ENCODE measurements around the gene GIMAP4.

GIMAP4 gene

DNA sequence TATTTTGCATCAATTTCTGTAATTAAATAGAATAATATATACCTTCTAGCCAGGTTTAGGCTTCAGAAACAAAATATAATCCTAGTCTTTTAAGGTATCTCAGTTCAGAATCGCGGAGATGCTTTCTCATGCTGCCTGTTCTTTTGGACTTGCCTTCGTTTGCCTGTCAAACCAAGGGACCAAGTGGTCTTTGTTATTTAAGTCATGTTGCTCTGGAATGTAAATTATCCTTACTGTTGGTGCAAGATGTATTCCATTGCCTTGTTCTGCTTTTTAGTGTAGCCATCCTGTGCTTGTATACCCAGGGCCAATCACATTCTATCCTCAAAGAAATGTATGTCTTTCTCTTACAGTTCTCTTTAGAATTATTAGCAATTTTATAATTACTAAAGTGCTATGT is 1.1 kb upstream of the GIMAP4 start:
- no peak for DNase-seq (ENCODE audit: extremely low read depth, low read depth)
- no peak overlapping the region for H3K4me3 ChIP-seq (replicated peaks; ENCODE audit: low read depth, low read length)
- TF ChIP-seq, protein P1, sequence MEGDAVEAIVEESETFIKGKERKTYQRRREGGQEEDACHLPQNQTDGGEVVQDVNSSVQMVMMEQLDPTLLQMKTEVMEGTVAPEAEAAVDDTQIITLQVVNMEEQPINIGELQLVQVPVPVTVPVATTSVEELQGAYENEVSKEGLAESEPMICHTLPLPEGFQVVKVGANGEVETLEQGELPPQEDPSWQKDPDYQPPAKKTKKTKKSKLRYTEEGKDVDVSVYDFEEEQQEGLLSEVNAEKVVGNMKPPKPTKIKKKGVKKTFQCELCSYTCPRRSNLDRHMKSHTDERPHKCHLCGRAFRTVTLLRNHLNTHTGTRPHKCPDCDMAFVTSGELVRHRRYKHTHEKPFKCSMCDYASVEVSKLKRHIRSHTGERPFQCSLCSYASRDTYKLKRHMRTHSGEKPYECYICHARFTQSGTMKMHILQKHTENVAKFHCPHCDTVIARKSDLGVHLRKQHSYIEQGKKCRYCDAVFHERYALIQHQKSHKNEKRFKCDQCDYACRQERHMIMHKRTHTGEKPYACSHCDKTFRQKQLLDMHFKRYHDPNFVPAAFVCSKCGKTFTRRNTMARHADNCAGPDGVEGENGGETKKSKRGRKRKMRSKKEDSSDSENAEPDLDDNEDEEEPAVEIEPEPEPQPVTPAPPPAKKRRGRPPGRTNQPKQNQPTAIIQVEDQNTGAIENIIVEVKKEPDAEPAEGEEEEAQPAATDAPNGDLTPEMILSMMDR (IDR thresholded peaks at IDR 0.05; ENCODE audit: low read depth, low read length, missing control alignments): no peak

DNA sequence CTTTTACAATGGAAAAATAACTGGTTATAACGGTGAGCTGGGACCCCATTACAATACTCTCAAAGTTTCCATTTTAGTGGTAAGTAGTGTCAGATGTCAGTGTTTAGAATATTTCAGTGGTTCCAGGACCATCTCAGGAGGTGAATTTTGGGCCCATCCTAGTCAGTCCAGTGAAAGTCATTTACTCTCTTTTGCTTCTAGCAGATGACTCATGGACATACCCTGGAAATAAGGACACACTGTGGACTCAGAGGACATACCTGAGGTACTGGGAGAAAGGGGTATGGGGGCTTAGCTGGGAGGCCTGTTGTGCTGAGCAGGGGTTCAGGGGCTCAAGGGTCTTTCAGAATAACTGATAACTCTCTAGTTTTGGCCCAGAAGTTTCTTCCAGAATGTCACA is 618 bp upstream of the GIMAP4 start:
- TF ChIP-seq, protein P1 (IDR thresholded peaks at IDR 0.05; ENCODE audit: low read depth, low read length, missing control alignments): no peak
- H3K4me3 ChIP-seq (replicated peaks; ENCODE audit: low read depth, low read length): no peak overlapping the region
- no peak for DNase-seq (ENCODE audit: extremely low read depth, low read depth)

DNA sequence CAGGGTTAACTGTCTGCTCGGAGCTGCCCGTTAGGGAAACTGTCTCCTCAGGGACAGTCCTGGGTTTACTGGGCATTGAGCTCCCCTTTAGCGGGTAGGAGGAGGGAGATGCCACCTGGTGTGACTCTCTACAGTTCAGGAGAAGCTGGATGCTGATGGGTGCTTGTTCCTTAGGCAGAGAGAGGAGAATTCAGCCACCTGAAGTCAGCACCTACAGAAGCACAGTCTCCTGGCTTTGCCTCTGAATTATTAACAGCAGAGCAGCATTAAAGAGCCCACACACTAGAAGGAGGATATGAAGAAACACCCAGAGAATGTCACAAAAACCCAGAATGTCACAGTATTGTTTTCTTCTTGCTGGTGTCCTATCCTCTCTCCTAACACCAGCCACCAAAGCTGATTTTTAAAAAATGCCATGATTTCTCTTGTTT is 696 bp downstream of the GIMAP4 start:
- no peak overlapping the region for H3K4me3 ChIP-seq (replicated peaks; ENCODE audit: low read depth, low read length)
- TF ChIP-seq, protein P1 (IDR thresholded peaks at IDR 0.05; ENCODE audit: low read depth, low read length, missing control alignments): no peak
- DNase-seq (ENCODE audit: extremely low read depth, low read depth): no peak

DNA sequence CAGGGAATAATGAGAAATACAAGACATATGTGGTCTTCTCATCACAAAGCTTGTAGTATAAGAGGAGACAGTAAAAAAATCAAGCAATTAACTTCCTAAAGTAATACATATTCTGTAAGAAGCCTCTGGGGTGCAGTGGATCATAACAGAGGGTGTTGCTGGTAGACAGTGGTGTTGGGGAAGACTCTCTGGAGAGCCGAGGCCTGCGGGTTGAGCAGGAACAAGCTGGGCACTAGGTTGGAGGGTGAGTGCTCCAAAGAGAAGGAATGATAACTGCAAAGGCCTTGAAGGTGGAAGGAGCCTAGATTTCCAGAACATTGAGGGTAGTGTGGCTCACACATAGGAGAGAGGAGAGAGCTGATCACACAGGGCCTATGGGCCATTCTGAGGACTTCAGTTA is 1.5 kb downstream of the GIMAP4 start:
- H3K4me3 ChIP-seq (replicated peaks; ENCODE audit: low read depth, low read length): no peak overlapping the region
- TF ChIP-seq, protein P1 (IDR thresholded peaks at IDR 0.05; ENCODE audit: low read depth, low read length, missing control alignments): no peak
- DNase-seq (ENCODE audit: extremely low read depth, low read depth): no peak

DNA sequence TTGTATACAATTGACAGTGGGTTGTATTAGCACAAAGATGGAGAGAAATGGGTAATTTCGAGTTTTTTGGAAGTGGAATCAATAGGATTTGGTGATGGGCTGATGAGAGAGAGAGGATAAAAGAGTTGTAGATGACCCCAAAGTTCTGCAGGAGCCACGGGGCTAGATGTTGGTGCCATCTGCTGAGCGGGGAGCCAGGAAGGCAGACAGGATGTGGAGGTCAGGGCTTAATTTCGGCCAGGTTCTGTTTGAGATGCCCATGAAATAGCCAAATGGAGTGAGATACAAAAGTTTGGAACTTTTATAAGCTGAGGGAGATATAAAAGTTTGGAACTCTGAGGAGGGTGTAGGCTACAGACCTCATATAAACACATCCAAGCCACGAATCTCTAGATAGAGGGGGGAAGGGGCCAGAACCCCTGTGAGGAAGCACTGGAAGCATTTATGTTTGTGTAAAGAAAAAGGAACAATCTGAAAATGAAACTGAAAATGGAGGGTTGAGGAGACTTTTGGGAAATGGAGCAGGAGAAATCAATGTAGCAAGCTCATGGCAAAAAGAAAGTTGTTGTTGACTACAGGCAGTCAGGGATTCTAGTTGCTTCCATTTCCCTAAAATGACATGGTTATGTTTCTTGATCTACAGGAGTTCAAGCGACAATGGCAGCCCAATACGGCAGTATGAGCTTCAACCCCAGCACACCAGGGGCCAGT is 2.2 kb downstream of the GIMAP4 start:
- no peak for DNase-seq (ENCODE audit: extremely low read depth, low read depth)
- TF ChIP-seq, protein P1 (IDR thresholded peaks at IDR 0.05; ENCODE audit: low read depth, low read length, missing control alignments): no peak

DNA sequence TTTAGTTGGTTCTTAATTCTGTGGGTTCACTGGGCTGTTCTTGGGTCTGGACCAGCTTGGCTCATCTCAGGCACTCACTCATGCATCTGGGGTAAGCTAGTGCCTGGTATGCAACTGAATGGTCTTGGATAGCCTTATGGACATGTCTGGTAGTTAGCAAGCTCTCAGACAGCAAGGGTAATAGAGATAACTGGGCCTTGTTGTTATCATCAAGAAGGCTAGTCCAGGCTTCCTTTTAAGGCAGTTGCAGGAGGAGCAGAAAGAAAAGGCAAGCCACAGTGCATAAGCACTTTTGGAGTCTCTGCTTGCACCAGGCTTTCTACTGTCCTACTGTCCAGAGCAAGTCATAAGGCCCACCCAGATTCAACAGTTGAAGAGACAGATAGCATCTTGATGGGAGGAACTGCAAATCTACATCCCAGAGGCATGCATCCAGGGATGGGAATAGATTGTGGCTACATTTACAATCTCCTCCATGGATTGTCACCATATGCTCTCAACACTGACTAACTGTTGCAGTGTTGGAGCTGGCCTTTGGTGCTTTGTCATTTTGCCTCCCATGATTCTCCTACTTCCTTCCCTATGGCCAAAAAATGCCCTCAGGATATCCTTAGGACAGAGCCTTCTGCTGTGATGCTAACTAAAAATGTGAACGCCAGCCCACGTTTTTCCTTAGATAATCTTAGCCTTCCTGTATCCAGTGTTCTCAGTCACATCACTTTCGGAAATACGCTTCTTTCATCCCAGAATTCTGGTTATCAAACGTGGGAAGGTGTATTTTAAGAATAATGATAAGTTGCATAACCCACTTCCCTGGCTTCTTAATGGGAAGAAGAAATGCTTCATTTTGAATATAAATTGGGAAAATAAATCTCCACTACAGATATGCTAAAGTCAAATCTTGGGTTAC is 3.6 kb downstream of the GIMAP4 start:
- TF ChIP-seq, protein P1 (IDR thresholded peaks at IDR 0.05; ENCODE audit: low read depth, low read length, missing control alignments): no peak
- H3K4me3 ChIP-seq (replicated peaks; ENCODE audit: low read depth, low read length): no peak overlapping the region
- no peak for DNase-seq (ENCODE audit: extremely low read depth, low read depth)

More for the DNA sequence above, 2.2 kb downstream of the GIMAP4 start:
- H3K4me3 ChIP-seq (replicated peaks; ENCODE audit: low read depth, low read length): no peak overlapping the region

Measured in HFF-Myc (cell line).